GM23338 (cell line): ENCODE results near the gene NTM.

ENCODE experiments used
- CREB1 ChIP-seq: fragments of 250-450 bp; sonication (Bioruptor Pico); IDR thresholded peaks from 2 replicates; pipeline ENCODE4 v1.5.0; 2020; ENCODE audit warnings: low read depth, mild to moderate bottlenecking, moderate library complexity
- EZH2 ChIP-seq: fragments of 200-600 bp; sonication (generic); IDR thresholded peaks from one replicate; pipeline ENCODE4 v1.8.0; 2017; ENCODE audit warnings: antibody characterized with exemption, mild to moderate bottlenecking, low read depth; ENCODE audit not compliant: unreplicated experiment
- EZH2phosphoT487 ChIP-seq: fragments of 200-600 bp; sonication (generic); IDR thresholded peaks from one replicate; pipeline ENCODE4 v1.8.1; 2018; ENCODE audit warnings: antibody characterized with exemption; ENCODE audit not compliant: unreplicated experiment
- JUNB ChIP-seq: IDR thresholded peaks from one replicate; pipeline ENCODE4 v1.6.1; 2016; ENCODE audit warnings: antibody characterized with exemption; ENCODE audit not compliant: unreplicated experiment
- NANOG ChIP-seq: IDR thresholded peaks from 2 replicates; pipeline ENCODE4 v1.6.1; 2016; ENCODE audit warnings: antibody characterized with exemption, borderline replicate concordance
- POLR2AphosphoS5 ChIP-seq: IDR thresholded peaks from 2 replicates; pipeline ENCODE4 v1.6.1; 2016; ENCODE audit warnings: antibody characterized with exemption, low read depth
- ZNF114 ChIP-seq: fragments of 250-450 bp; sonication (Bioruptor Pico); IDR thresholded peaks from 2 replicates; pipeline ENCODE4 v1.5.0; 2020; ENCODE audit warnings: mild to moderate bottlenecking, moderate library complexity
- ZNF331 ChIP-seq: fragments of 250-450 bp; sonication (Bioruptor Pico); IDR thresholded peaks from 2 replicates; pipeline ENCODE4 v1.5.0; 2020; ENCODE audit warnings: low read depth, mild to moderate bottlenecking, moderate library complexity
- TF ChIP-seq, protein P1 (sequence below), 2 experiments: fragments of 200-600 bp in 1 of 2; sonication (generic) in 1 of 2; conservative IDR thresholded peaks; 2 replicates each; pipeline versions ENCODE4 v1.5.1 to v1.6.1; 2016 to 2017; ENCODE audit warnings: antibody characterized with exemption in 2 of 2, low read depth in 2 of 2, mild to moderate bottlenecking in 2 of 2, moderate library complexity in 1 of 2
- TF ChIP-seq, protein P2 (sequence below): IDR thresholded peaks from 2 replicates; pipeline ENCODE4 v1.6.1; 2016; ENCODE audit warnings: antibody characterized with exemption
- TF ChIP-seq, protein P3 (sequence below): IDR thresholded peaks from one replicate; pipeline ENCODE4 v1.6.1; 2018; ENCODE audit warnings: antibody characterized with exemption; ENCODE audit not compliant: unreplicated experiment
- TF ChIP-seq, protein P4 (sequence below): fragments of 250-450 bp; sonication (Bioruptor Pico); IDR thresholded peaks from 2 replicates; pipeline ENCODE4 v1.5.0; 2020; ENCODE audit warnings: mild to moderate bottlenecking, moderate library complexity

DNA sequence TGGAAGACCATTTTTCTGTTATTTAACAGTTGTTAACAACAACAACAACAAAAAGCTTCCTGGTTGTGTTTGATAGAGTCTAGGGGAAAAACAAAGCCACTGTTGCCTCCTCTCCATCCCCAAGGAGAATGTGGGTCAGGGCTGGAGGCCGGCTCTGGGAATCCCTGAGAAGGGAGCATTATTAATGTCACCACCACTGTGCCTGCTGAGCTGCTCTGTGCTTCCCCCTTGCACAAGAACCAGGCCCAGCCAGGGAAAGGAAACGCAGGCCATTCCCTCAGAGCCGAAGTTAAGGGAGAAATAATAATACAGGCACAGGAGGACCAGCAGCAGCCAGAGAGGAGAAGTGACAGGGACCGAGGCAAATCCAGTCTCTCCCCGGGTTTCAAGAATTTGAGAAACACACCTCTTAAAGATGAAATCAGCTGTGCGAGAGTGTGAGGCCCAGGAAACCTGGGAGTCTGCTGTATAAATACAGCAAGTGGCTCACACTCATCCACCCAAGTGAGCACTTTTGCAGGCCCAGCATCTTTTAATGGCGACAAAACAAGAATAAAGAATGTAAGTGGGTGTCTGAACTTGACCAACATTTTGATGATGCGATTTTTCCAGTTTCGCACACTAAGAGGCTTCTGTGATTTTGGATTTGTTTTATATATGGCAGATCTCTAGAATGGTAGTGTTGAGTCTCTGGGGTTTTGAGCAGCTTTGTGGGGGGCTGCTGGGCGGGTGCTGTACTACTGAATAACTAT lies 539.2 kb downstream of the NTM start:
- TF ChIP-seq EZH2phosphoT487, result no peak
- TF ChIP-seq, protein P1, sequence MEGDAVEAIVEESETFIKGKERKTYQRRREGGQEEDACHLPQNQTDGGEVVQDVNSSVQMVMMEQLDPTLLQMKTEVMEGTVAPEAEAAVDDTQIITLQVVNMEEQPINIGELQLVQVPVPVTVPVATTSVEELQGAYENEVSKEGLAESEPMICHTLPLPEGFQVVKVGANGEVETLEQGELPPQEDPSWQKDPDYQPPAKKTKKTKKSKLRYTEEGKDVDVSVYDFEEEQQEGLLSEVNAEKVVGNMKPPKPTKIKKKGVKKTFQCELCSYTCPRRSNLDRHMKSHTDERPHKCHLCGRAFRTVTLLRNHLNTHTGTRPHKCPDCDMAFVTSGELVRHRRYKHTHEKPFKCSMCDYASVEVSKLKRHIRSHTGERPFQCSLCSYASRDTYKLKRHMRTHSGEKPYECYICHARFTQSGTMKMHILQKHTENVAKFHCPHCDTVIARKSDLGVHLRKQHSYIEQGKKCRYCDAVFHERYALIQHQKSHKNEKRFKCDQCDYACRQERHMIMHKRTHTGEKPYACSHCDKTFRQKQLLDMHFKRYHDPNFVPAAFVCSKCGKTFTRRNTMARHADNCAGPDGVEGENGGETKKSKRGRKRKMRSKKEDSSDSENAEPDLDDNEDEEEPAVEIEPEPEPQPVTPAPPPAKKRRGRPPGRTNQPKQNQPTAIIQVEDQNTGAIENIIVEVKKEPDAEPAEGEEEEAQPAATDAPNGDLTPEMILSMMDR (conservative IDR thresholded peaks at IDR 0.05; ENCODE audit: low read depth in 2 of 2), result no peak
- TF ChIP-seq EZH2, result no peak
- TF ChIP-seq POLR2AphosphoS5, result no peak
- TF ChIP-seq, protein P2, sequence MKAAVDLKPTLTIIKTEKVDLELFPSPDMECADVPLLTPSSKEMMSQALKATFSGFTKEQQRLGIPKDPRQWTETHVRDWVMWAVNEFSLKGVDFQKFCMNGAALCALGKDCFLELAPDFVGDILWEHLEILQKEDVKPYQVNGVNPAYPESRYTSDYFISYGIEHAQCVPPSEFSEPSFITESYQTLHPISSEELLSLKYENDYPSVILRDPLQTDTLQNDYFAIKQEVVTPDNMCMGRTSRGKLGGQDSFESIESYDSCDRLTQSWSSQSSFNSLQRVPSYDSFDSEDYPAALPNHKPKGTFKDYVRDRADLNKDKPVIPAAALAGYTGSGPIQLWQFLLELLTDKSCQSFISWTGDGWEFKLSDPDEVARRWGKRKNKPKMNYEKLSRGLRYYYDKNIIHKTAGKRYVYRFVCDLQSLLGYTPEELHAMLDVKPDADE, result no peak
- no peak for TF ChIP-seq CREB1 (CRISPR knock-in tag)
- TF ChIP-seq, protein P3, sequence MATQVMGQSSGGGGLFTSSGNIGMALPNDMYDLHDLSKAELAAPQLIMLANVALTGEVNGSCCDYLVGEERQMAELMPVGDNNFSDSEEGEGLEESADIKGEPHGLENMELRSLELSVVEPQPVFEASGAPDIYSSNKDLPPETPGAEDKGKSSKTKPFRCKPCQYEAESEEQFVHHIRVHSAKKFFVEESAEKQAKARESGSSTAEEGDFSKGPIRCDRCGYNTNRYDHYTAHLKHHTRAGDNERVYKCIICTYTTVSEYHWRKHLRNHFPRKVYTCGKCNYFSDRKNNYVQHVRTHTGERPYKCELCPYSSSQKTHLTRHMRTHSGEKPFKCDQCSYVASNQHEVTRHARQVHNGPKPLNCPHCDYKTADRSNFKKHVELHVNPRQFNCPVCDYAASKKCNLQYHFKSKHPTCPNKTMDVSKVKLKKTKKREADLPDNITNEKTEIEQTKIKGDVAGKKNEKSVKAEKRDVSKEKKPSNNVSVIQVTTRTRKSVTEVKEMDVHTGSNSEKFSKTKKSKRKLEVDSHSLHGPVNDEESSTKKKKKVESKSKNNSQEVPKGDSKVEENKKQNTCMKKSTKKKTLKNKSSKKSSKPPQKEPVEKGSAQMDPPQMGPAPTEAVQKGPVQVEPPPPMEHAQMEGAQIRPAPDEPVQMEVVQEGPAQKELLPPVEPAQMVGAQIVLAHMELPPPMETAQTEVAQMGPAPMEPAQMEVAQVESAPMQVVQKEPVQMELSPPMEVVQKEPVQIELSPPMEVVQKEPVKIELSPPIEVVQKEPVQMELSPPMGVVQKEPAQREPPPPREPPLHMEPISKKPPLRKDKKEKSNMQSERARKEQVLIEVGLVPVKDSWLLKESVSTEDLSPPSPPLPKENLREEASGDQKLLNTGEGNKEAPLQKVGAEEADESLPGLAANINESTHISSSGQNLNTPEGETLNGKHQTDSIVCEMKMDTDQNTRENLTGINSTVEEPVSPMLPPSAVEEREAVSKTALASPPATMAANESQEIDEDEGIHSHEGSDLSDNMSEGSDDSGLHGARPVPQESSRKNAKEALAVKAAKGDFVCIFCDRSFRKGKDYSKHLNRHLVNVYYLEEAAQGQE, result no peak
- no peak for TF ChIP-seq ZNF331 (CRISPR knock-in tag)
- no peak for TF ChIP-seq NANOG
- TF ChIP-seq JUNB, result no peak
- TF ChIP-seq ZNF114 (CRISPR knock-in tag), result no peak
- TF ChIP-seq, protein P4, sequence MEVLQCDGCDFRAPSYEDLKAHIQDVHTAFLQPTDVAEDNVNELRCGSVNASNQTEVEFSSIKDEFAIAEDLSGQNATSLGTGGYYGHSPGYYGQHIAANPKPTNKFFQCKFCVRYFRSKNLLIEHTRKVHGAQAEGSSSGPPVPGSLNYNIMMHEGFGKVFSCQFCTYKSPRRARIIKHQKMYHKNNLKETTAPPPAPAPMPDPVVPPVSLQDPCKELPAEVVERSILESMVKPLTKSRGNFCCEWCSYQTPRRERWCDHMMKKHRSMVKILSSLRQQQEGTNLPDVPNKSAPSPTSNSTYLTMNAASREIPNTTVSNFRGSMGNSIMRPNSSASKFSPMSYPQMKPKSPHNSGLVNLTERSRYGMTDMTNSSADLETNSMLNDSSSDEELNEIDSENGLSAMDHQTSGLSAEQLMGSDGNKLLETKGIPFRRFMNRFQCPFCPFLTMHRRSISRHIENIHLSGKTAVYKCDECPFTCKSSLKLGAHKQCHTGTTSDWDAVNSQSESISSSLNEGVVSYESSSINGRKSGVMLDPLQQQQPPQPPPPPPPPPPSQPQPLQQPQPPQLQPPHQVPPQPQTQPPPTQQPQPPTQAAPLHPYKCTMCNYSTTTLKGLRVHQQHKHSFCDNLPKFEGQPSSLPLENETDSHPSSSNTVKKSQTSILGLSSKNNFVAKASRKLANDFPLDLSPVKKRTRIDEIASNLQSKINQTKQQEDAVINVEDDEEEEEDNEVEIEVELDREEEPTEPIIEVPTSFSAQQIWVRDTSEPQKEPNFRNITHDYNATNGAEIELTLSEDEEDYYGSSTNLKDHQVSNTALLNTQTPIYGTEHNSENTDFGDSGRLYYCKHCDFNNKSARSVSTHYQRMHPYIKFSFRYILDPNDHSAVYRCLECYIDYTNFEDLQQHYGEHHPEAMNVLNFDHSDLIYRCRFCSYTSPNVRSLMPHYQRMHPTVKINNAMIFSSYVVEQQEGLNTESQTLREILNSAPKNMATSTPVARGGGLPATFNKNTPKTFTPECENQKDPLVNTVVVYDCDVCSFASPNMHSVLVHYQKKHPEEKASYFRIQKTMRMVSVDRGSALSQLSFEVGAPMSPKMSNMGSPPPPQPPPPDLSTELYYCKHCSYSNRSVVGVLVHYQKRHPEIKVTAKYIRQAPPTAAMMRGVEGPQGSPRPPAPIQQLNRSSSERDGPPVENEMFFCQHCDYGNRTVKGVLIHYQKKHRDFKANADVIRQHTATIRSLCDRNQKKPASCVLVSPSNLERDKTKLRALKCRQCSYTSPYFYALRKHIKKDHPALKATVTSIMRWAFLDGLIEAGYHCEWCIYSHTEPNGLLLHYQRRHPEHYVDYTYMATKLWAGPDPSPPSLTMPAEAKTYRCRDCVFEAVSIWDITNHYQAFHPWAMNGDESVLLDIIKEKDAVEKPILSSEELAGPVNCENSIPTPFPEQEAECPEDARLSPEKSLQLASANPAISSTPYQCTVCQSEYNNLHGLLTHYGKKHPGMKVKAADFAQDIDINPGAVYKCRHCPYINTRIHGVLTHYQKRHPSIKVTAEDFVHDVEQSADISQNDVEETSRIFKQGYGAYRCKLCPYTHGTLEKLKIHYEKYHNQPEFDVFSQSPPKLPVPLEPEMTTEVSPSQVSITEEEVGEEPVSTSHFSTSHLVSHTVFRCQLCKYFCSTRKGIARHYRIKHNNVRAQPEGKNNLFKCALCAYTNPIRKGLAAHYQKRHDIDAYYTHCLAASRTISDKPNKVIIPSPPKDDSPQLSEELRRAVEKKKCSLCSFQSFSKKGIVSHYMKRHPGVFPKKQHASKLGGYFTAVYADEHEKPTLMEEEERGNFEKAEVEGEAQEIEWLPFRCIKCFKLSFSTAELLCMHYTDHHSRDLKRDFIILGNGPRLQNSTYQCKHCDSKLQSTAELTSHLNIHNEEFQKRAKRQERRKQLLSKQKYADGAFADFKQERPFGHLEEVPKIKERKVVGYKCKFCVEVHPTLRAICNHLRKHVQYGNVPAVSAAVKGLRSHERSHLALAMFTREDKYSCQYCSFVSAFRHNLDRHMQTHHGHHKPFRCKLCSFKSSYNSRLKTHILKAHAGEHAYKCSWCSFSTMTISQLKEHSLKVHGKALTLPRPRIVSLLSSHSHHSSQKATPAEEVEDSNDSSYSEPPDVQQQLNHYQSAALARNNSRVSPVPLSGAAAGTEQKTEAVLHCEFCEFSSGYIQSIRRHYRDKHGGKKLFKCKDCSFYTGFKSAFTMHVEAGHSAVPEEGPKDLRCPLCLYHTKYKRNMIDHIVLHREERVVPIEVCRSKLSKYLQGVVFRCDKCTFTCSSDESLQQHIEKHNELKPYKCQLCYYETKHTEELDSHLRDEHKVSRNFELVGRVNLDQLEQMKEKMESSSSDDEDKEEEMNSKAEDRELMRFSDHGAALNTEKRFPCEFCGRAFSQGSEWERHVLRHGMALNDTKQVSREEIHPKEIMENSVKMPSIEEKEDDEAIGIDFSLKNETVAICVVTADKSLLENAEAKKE, result no peak
